WERI-Rb-1 (cell line): ENCODE data around the gene DERA.

Source experiments
- DNase-seq: peaks from one replicate; pipeline ENCODE4 v3.0.0-alpha.2; 2020
- H3K27ac ChIP-seq: fragments of 250-450 bp; sonication (Bioruptor Pico); 2 replicates; pipeline ENCODE4 v1.5.1; 2020; ENCODE audit warnings: mild to moderate bottlenecking, moderate library complexity
- H3K27me3 ChIP-seq: fragments of 250-450 bp; sonication (Bioruptor Pico); 2 replicates; pipeline ENCODE4 v1.5.1; 2021; ENCODE audit warnings: mild to moderate bottlenecking, low read depth, moderate library complexity; ENCODE audit not compliant: insufficient read depth, severe bottlenecking
- H3K36me3 ChIP-seq: fragments of 250-450 bp; sonication (Bioruptor Pico); 2 replicates; pipeline ENCODE4 v1.5.1; 2020; ENCODE audit warnings: mild to moderate bottlenecking, moderate library complexity
- H3K4me3 ChIP-seq: 2 replicates; pipeline ENCODE4 v1.5.1; 2011; ENCODE audit warnings: low read depth, mild to moderate bottlenecking, control low read depth, low read length
- H3K9me3 ChIP-seq: fragments of 250-450 bp; sonication (Bioruptor Pico); 2 replicates; pipeline ENCODE4 v1.5.1; 2021; ENCODE audit warnings: mild to moderate bottlenecking, moderate library complexity; ENCODE audit not compliant: severe bottlenecking
- CTCF ChIP-seq: IDR thresholded peaks from 2 replicates; pipeline ENCODE4 v1.5.1; 2011; ENCODE audit warnings: low read depth, mild to moderate bottlenecking, control low read depth, inconsistent platforms, low read length

DERA gene

GRCh38 chr12:16070113-16070512 is 159.0 kb downstream of the DERA start:
- H3K36me3 ChIP-seq: no peaks in the 10 kb centered on the region
- no peak for TF ChIP-seq CTCF
- H3K27me3 ChIP-seq: no peaks in the 10 kb centered on the region
- no peak overlapping the region for H3K27ac ChIP-seq
- H3K4me3 ChIP-seq: no peak overlapping the region
- H3K9me3 ChIP-seq: no peaks in the 10 kb centered on the region
- DNase-seq: no peak

- Histone ChIP-seq H3K27me3 (no peaks in the 10 kb centered on the region), H3K36me3 (no peaks in the 10 kb centered on the region), H3K27ac (no peak overlapping the region), H3K9me3 (no peaks in the 10 kb centered on the region), H3K4me3 (no peak overlapping the region)
- no peak for TF ChIP-seq CTCF
- DNase-seq: no peak
Observed at GRCh38 chr12:16072678-16073077, 161.5 kb downstream of the DERA start.

- no peaks in the 10 kb centered on the region for H3K9me3 ChIP-seq
- no peak for DNase-seq
- H3K27me3 ChIP-seq: no peaks in the 10 kb centered on the region
- no peak overlapping the region for H3K4me3 ChIP-seq
- no peak for TF ChIP-seq CTCF
- no peaks in the 10 kb centered on the region for H3K36me3 ChIP-seq
- H3K27ac ChIP-seq: no peak overlapping the region
Observed at GRCh38 chr12:16074894-16075293, 163.8 kb downstream of the DERA start.

- no peak overlapping the region for H3K4me3 ChIP-seq
- H3K9me3 ChIP-seq: no peaks in the 10 kb centered on the region
- no peaks in the 10 kb centered on the region for H3K36me3 ChIP-seq
- no peak overlapping the region for H3K27ac ChIP-seq
- TF ChIP-seq CTCF: no peak
- H3K27me3 ChIP-seq: no peaks in the 10 kb centered on the region
- no peak for DNase-seq
Observed at GRCh38 chr12:16075887-16076286, 164.8 kb downstream of the DERA start.

GRCh38 chr12:16076557-16076956 is 165.4 kb downstream of the DERA start:
- Histone ChIP-seq H3K9me3 (no peaks in the 10 kb centered on the region), H3K4me3 (no peak overlapping the region), H3K27ac (no peak overlapping the region), H3K36me3 (no peaks in the 10 kb centered on the region), H3K27me3 (no peaks in the 10 kb centered on the region)
- TF ChIP-seq CTCF: peak; percentile 80
- DNase-seq: peak; percentile 35

- TF ChIP-seq CTCF: no peak
- H3K4me3 ChIP-seq: no peak overlapping the region
- no peak for DNase-seq
Observed at GRCh38 chr12:16076970-16077522, 165.9 kb downstream of the DERA start.

More at GRCh38 chr12:16076970-16077522, 165.9 kb downstream of the DERA start:
- Histone ChIP-seq H3K9me3 (no peaks in the 10 kb centered on the region), H3K36me3 (no peaks in the 10 kb centered on the region), H3K27ac (no peak overlapping the region), H3K27me3 (no peaks in the 10 kb centered on the region)
